Measurements from ENCODE around the gene JAG1.

GRCh38 chr20:10686356-10687133, 12.7 kb upstream of the JAG1 start:
- no peak for TF ChIP-seq CTCF (conservative IDR thresholded peaks at IDR 0.05)
- no peak for TF ChIP-seq ZFX (IDR thresholded peaks at IDR 0.05)

Data from C4-2B (cell line).